ENCODE measurements around the gene ZNF438.
A peak's percentile ranks its signal among the peaks of the same experiment; 100 is the strongest.
"Not testable (repeated sequence)": the region's sequence is repeated elsewhere in the genome, so short reads cannot be mapped to it uniquely, and the experiment has no call there.

The ZNF438 gene

GRCh38 chr10:31031558-31032257 is at the start of gene ZNF438:
Gene ZNF438 (minus strand): TSS chr10:31031865. CDS start chr10:30877034, 154,831 bp downstream.
- DNase-seq = peak; percentile 91

- no peak for DNase-seq
These were observed 44.9 kb upstream of the ZNF438 start for GRCh38 chr10:31076610-31076988.

- no peak for DNase-seq
These were observed 44.4 kb upstream of the ZNF438 start for GRCh38 chr10:31075881-31076609.

GRCh38 chr10:31075434-31075833 is 43.8 kb upstream of the ZNF438 start:
- no peak for DNase-seq

- no peak for DNase-seq
These were observed 43.0 kb upstream of the ZNF438 start for GRCh38 chr10:31074722-31075086.

- no peak for DNase-seq
These were observed 42.5 kb upstream of the ZNF438 start for GRCh38 chr10:31073996-31074721.

- no peak for DNase-seq
These were observed 41.5 kb upstream of the ZNF438 start for GRCh38 chr10:31073211-31073610.

- no peak for DNase-seq
These were observed 40.8 kb upstream of the ZNF438 start for GRCh38 chr10:31072451-31072850.

GRCh38 chr10:31071232-31072005 is 39.8 kb upstream of the ZNF438 start:
- DNase-seq = no peak

GRCh38 chr10:31070691-31071090 is 39.0 kb upstream of the ZNF438 start:
- DNase-seq = no peak

- DNase-seq = no peak
These were observed 38.4 kb upstream of the ZNF438 start for GRCh38 chr10:31070025-31070424.

GRCh38 chr10:31069411-31069810 is 37.7 kb upstream of the ZNF438 start:
- no peak for DNase-seq

GRCh38 chr10:31064348-31064747 is 32.7 kb upstream of the ZNF438 start:
- DNase-seq = no peak

- no peak for DNase-seq
These were observed 32.2 kb upstream of the ZNF438 start for GRCh38 chr10:31063841-31064240.

GRCh38 chr10:31062856-31063255 is 31.2 kb upstream of the ZNF438 start:
- DNase-seq = no peak

- DNase-seq = no peak
These were observed 30.3 kb upstream of the ZNF438 start for GRCh38 chr10:31061941-31062340.

- no peak for DNase-seq
These were observed 27.4 kb upstream of the ZNF438 start for GRCh38 chr10:31058795-31059703.

- not testable (repeated sequence) for DNase-seq
These were observed 25.0 kb upstream of the ZNF438 start for GRCh38 chr10:31056678-31057077.

- no peak for DNase-seq
These were observed 24.0 kb upstream of the ZNF438 start for GRCh38 chr10:31055573-31056251.

GRCh38 chr10:31051703-31052102 is 20.0 kb upstream of the ZNF438 start:
- no peak for DNase-seq

GRCh38 chr10:31042670-31043069 is 11.0 kb upstream of the ZNF438 start:
- DNase-seq = no peak

Data from stimulated activated CD4-positive, alpha-beta T cell treated with anti-CD3 and anti-CD28 coated beads, Interleukin-4, amount 100 ng/mL, for 24 hours (primary cell).